Measurements from ENCODE around the gene PPP2R3B.
"Not testable (repeated sequence)": the region's sequence is repeated elsewhere in the genome, so short reads cannot be mapped to it uniquely, and the experiment has no call there.

Gene PPP2R3B

GRCh38 chrX:404656-405055, 17.9 kb upstream of the PPP2R3B start:
- DNase-seq, result no peak

- no peak for DNase-seq
Observed at GRCh38 chrX:402857-403256, 16.1 kb upstream of the PPP2R3B start.

GRCh38 chrX:400258-400657, 13.6 kb upstream of the PPP2R3B start:
- no peak for DNase-seq

GRCh38 chrX:397575-397974, 10.9 kb upstream of the PPP2R3B start:
- DNase-seq, result no peak

GRCh38 chrX:394830-395229, 8.1 kb upstream of the PPP2R3B start:
- DNase-seq, result no peak

- DNase-seq, result no peak
Observed at GRCh38 chrX:392575-392846, 5.8 kb upstream of the PPP2R3B start.

GRCh38 chrX:391717-392574, 5.2 kb upstream of the PPP2R3B start:
- no peak for DNase-seq

- DNase-seq, result no peak
Observed at GRCh38 chrX:390459-390858, 3.8 kb upstream of the PPP2R3B start.

GRCh38 chrX:389021-389441, 2.3 kb upstream of the PPP2R3B start:
- no peak for DNase-seq

GRCh38 chrX:387729-388128, 1.0 kb upstream of the PPP2R3B start:
- DNase-seq, result no peak

- peak in 2 of 5 donors; percentile 6 to 25 for DNase-seq
Observed at GRCh38 chrX:386239-386767, 404 bp downstream of the PPP2R3B start.

- not testable (repeated sequence) for DNase-seq
Observed at GRCh38 chrX:385736-386135, 971 bp downstream of the PPP2R3B start.

GRCh38 chrX:384861-385260, 1.8 kb downstream of the PPP2R3B start:
- DNase-seq, result no peak

- DNase-seq, result peak in 1 of 5 donors; percentile 33
Observed at GRCh38 chrX:378443-378842, 8.3 kb downstream of the PPP2R3B start.

- not testable (repeated sequence) for DNase-seq
Observed at GRCh38 chrX:376206-376605, 10.5 kb downstream of the PPP2R3B start.

GRCh38 chrX:375181-376036, 11.3 kb downstream of the PPP2R3B start:
- no peak for DNase-seq

- no peak for DNase-seq
Observed at GRCh38 chrX:374596-374995, 12.1 kb downstream of the PPP2R3B start.

GRCh38 chrX:373641-374471, 12.9 kb downstream of the PPP2R3B start:
- DNase-seq, result no peak

GRCh38 chrX:372856-373640, 13.7 kb downstream of the PPP2R3B start:
- no peak for DNase-seq

GRCh38 chrX:371907-372306, 14.8 kb downstream of the PPP2R3B start:
- DNase-seq, result no peak

GRCh38 chrX:370963-371745, 15.6 kb downstream of the PPP2R3B start:
- DNase-seq, result no peak
